Spleen (tissue), 11 donors: ENCODE measurements around the gene PALLD. TPM values are rescaled to one million over a fixed set of nuclear protein-coding genes. Genes with fewer than 3 reads are reported as not detected.
A peak's percentile ranks its signal among the peaks of the same experiment; 100 is the strongest.

Experiments used
- DNase-seq: peaks from one replicate; pipeline ENCODE4 v3.0.0-alpha.2; 2020
- H3K27ac ChIP-seq, 8 donors: fragments of 200-600 bp; sonication (generic) in 7 of 8; 1 replicate in 4 of 8; 2 replicates in 4 of 8; pipeline versions ENCODE4 v1.5.0 to v1.8.0; 2016 to 2021; ENCODE audit warnings: inconsistent platforms in 4 of 8, mild to moderate bottlenecking in 4 of 8, moderate library complexity in 1 of 8
- H3K27me3 ChIP-seq, 7 donors: fragments of 200-600 bp; sonication (generic) in 6 of 7; replicated peaks in 1 of 7; 1 replicate in 4 of 7; 2 replicates in 3 of 7; pipeline versions ENCODE4 v1.5.0 to v1.8.0; 2016 to 2021; ENCODE audit warnings: inconsistent platforms in 3 of 7, mild to moderate bottlenecking in 1 of 7
- H3K36me3 ChIP-seq, 6 donors: fragments of 200-600 bp; sonication (generic) in 5 of 6; 1 replicate in 4 of 6; 2 replicates in 2 of 6; pipeline versions ENCODE4 v1.5.0 to v1.8.0; 2016 to 2021; ENCODE audit warnings: inconsistent platforms in 2 of 6
- H3K4me1 ChIP-seq, 6 donors: fragments of 200-600 bp; sonication (generic) in 5 of 6; 1 replicate in 3 of 6; 2 replicates in 3 of 6; pipeline versions ENCODE4 v1.5.0 to v1.8.0; 2016 to 2021; ENCODE audit warnings: inconsistent platforms in 3 of 6
- H3K4me3 ChIP-seq, 8 donors: fragments of 200-600 bp; sonication (generic) in 7 of 8; 1 replicate in 4 of 8; 2 replicates in 4 of 8; pipeline versions ENCODE4 v1.5.0 to v1.8.0; 2016 to 2021; ENCODE audit warnings: inconsistent platforms in 4 of 8, mild to moderate bottlenecking in 4 of 8, moderate library complexity in 2 of 8
- H3K9me3 ChIP-seq, 8 donors: fragments of 200-600 bp; sonication (generic) in 7 of 8; 1 replicate in 4 of 8; 2 replicates in 4 of 8; pipeline versions ENCODE4 v1.5.0 to v1.8.0; 2016 to 2021; ENCODE audit warnings: inconsistent platforms in 4 of 8
- POLR2A ChIP-seq, 3 donors: fragments of 450-650 bp; IDR thresholded peaks; one replicate each; pipeline ENCODE4 v1.5.1; 2017; ENCODE audit warnings: antibody characterized with exemption in 3 of 3, mild to moderate bottlenecking in 1 of 3
- POLR2AphosphoS5 ChIP-seq, 3 donors: sonication (generic); formaldehyde crosslinking; IDR thresholded peaks; one replicate each; pipeline ENCODE4 v1.5.1; 2017; ENCODE audit warnings: antibody characterized with exemption in 3 of 3
- WGBS, 5 donors: extraction: QIAGEN DNeasy Blood & Tissue Kit in 3 of 5; methylation state at CpG; one replicate each; pipeline versions ENCODE4 v1.1.5 to v1.1.7; 2013 to 2018; 5-methylcytosine and 5-hydroxymethylcytosine counted together
- intact Hi-C: fragments of 100-400 bp; cut with DNase I; formaldehyde crosslinking; loops from one replicate; pipeline ENCODE4 v1.15.0; 2023; ENCODE audit warnings: low total_unique reads
- polyA plus RNA-seq, 3 donors: library from polyadenylated mRNA; stranded (reverse); fragments of 200-250 nt; gene quantifications; one replicate each; pipeline ENCODE4 v1.2.1, GENCODE V29; 2013
- total RNA-seq, 7 donors: library from RNA; depleted of rRNA in 3 of 7; stranded (reverse); fragments of >200 nt in 3 of 7; fragmentation: NEBNext Ultra II Directional in 4 of 7; extraction: Animal tissue kit (Norgen Biotek cat#: 25700) in 4 of 7; gene quantifications; one replicate each; pipeline versions ENCODE4 v1.1.0 to v1.2.1, GENCODE V29; 2016 to 2021
- TF ChIP-seq, protein P1 (sequence below), 11 experiments: fragments of 200-600 bp in 7 of 11; fragments of 450-650 bp in 4 of 11; sonication (generic) in 4 of 11; IDR thresholded peaks in 8 of 11; conservative IDR thresholded peaks in 3 of 11; 1 replicate in 7 of 11; 2 replicates in 4 of 11; pipeline versions ENCODE4 v1.4.0 to v1.8.0; 2016 to 2021; ENCODE audit warnings: antibody characterized with exemption in 11 of 11, inconsistent platforms in 4 of 11, mild to moderate bottlenecking in 1 of 11
- donor health status: healthy with polysubstance abuse.
- donor health status: DM: no; HTN: no; CAD: no; lungs with moderate emphysema.
- donor health status: DM: no; HTN: no; CAD: no.
- donor health status: Bipolar disorder and iron deficiency.
- donor health status: healthy.
- donor health status: DM: no; HTN: no; CAD: no.
- donor health status: DM: yes; HTN: yes; CAD: no.

The PALLD gene
- total and polyA plus RNA-seq, 10 donors: 24.3 to 228 (median 142) TPM

DNA sequence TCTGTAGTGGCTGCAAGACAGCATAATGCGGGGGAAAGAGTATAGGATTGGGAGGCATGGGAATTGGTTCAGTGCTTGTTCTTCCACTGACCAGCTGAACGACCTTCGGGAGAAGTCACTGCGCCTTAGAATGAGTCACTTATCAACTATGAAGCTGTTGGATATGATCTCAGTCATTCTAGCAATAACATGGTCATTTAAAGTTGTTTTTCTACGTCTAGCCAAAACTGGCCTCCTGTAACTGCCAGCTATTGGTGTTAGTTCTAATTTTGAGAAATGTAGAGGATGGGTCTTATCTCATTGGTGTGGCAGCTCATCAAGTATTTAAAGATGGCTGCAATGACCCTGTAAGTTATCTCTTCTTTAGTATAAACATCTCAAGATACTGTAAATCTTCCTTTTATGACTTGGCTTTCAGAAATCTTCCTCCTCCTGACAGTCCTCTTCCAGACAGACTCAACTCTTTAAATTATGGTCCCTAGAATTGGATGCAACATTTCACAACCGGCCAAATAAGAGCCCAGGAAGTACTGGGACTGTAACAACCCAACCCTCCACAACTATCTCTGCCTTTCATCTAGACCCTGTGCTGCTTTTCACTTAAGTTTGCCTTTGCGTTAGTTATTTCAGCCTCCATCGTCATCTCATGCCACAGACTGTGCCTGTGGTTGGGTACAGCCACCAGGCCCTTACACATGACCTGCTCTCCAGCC lies 269.9 kb downstream of the PALLD start:
- DNase-seq: no peak
- intact Hi-C loops: no loop called here
- Histone ChIP-seq H3K27ac (peak overlapping the region in 3 of 8 donors; percentile 2 to 47 (median 13)), H3K4me3 (no peak overlapping the region), H3K4me1 (peaks cover 0 to 5% (median 0%) of the 10 kb centered on the region in 6 donors), H3K27me3 (no peaks in the 10 kb centered on the region), H3K9me3 (no peaks in the 10 kb centered on the region), H3K36me3 (no peaks in the 10 kb centered on the region)
- WGBS, 5 donors: 83 to 93% (median 90%) methylated on average over 8 of the region's 8 CpGs
- TF ChIP-seq POLR2AphosphoS5 (IDR thresholded peaks at IDR 0.05) (no peak), POLR2A (IDR thresholded peaks at IDR 0.05) (no peak)
- TF ChIP-seq, protein P1, sequence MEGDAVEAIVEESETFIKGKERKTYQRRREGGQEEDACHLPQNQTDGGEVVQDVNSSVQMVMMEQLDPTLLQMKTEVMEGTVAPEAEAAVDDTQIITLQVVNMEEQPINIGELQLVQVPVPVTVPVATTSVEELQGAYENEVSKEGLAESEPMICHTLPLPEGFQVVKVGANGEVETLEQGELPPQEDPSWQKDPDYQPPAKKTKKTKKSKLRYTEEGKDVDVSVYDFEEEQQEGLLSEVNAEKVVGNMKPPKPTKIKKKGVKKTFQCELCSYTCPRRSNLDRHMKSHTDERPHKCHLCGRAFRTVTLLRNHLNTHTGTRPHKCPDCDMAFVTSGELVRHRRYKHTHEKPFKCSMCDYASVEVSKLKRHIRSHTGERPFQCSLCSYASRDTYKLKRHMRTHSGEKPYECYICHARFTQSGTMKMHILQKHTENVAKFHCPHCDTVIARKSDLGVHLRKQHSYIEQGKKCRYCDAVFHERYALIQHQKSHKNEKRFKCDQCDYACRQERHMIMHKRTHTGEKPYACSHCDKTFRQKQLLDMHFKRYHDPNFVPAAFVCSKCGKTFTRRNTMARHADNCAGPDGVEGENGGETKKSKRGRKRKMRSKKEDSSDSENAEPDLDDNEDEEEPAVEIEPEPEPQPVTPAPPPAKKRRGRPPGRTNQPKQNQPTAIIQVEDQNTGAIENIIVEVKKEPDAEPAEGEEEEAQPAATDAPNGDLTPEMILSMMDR (IDR thresholded peaks at IDR 0.05 in 8 of 11, conservative IDR thresholded peaks at IDR 0.05 in 3 of 11): no peak

DNA sequence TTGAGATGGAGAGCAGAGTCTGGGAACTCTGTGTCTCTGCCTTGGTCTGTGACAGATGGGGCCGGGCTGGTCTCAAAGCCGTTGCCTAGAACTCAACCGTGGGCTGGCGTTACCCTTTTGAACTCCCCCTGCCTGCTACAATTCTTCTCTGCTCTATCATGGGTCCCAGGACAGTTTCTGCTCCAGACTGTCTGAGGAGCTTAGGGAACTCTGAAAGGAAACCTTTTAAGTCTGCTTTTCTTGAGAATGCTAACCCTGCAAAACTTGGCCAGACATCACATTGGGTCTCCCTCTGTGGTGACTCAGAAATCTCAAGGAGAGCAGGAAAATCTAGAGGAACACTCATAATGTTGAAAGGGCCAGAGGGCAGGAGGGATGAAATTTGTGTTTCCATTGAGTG lies 272.6 kb downstream of the PALLD start:
- intact Hi-C loops: no loop called here
- TF ChIP-seq, protein P1 (IDR thresholded peaks at IDR 0.05 in 8 of 11, conservative IDR thresholded peaks at IDR 0.05 in 3 of 11): no peak
- TF ChIP-seq POLR2AphosphoS5 (IDR thresholded peaks at IDR 0.05) (no peak), POLR2A (IDR thresholded peaks at IDR 0.05) (no peak)
- 67 to 93% (median 77%) methylated on average over 4 of the region's 4 CpGs for WGBS, 5 donors
- Histone ChIP-seq H3K9me3 (no peaks in the 10 kb centered on the region), H3K27ac (peak overlapping the region in 6 of 8 donors; percentile 11 to 70 (median 46)), H3K4me3 (no peak overlapping the region), H3K27me3 (no peaks in the 10 kb centered on the region), H3K4me1 (peaks cover 0 to 10% (median 0%) of the 10 kb centered on the region in 6 donors), H3K36me3 (no peaks in the 10 kb centered on the region)
- DNase-seq: no peak

DNA sequence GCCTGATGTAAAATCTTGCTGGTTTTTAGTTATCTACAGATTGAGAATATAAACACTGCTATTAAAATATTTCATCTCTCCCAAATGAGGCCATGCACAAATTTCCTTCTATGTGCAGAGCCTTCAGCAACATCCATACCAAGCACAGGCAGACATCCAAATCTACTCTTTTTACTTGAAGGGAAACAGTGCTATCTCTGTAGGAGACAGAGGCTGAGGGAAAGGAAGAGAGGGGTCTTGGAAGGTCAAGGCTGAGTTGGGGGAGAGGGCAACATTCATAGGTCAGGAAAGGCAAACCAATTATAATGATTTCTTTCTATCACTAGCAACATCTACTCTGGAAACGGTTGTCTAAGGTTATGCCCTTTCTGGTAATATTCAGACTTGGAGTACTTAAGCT lies 273.0 kb downstream of the PALLD start:
- no peaks in the 10 kb centered on the region for H3K36me3 ChIP-seq
- H3K4me3 ChIP-seq: no peak overlapping the region
- no peak for DNase-seq
- no peaks in the 10 kb centered on the region for H3K27me3 ChIP-seq
- H3K27ac ChIP-seq: peak overlapping the region in 6 of 8 donors; percentile 11 to 70 (median 54)
- WGBS, 5 donors: 38 to 76% (median 65%) methylated on average over 1 of the region's 1 CpG
- peaks cover 0 to 10% (median 0%) of the 10 kb centered on the region in 6 donors for H3K4me1 ChIP-seq
- no peak for TF ChIP-seq POLR2A (IDR thresholded peaks at IDR 0.05)
- TF ChIP-seq, protein P1 (IDR thresholded peaks at IDR 0.05 in 8 of 11, conservative IDR thresholded peaks at IDR 0.05 in 3 of 11): no peak
- TF ChIP-seq POLR2AphosphoS5 (IDR thresholded peaks at IDR 0.05): no peak
- intact Hi-C loops: no loop called here
- no peaks in the 10 kb centered on the region for H3K9me3 ChIP-seq

DNA sequence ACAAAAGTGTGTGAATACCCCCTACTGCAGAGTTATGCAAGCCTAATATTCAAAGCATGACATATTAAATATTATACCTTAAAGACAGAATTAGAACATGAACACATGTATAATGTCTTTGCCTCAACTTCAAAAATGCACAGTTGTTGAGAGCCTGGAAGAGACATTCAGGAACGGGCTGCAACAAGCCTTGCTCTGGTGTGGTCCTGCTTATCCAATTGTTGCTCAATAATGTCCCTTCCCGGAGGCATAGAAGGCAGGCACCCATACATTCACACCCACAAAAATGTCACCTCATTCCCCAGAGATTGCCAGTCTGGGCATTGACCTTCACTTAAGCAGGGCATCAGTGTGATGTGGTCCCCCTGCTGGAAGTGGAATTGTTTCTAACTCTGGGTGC lies 274.4 kb downstream of the PALLD start:
- no peak overlapping the region for H3K4me3 ChIP-seq
- intact Hi-C loops: no loop called here
- H3K27ac ChIP-seq: peak overlapping the region in 5 of 8 donors; percentile 8 to 70 (median 55)
- H3K36me3 ChIP-seq: no peaks in the 10 kb centered on the region
- WGBS, 5 donors: 83 to 97% (median 91%) methylated on average over 2 of the region's 2 CpGs
- no peak for TF ChIP-seq POLR2A (IDR thresholded peaks at IDR 0.05)
- no peak for TF ChIP-seq POLR2AphosphoS5 (IDR thresholded peaks at IDR 0.05)
- TF ChIP-seq, protein P1 (IDR thresholded peaks at IDR 0.05 in 8 of 11, conservative IDR thresholded peaks at IDR 0.05 in 3 of 11): no peak
- peaks cover 0 to 10% (median 0%) of the 10 kb centered on the region in 6 donors for H3K4me1 ChIP-seq
- peaks cover 0 to 11% (median 7%) of the 10 kb centered on the region in 8 donors for H3K9me3 ChIP-seq
- DNase-seq: no peak
- no peaks in the 10 kb centered on the region for H3K27me3 ChIP-seq
